HG03575 (cell line): ENCODE measurements around the gene CSF1R.

Experiments
- ATAC-seq: cut with Tn5 transposase; IDR thresholded peaks from one replicate; pipeline ENCODE4 v1.9.1; 2021; ENCODE audit not compliant: unreplicated experiment, insufficient number of reproducible peaks, low FRiP score; ENCODE audit errors: extremely low read depth

The CSF1R gene

GRCh38 chr5:150077060-150077459 is 9.3 kb downstream of the CSF1R start:
- no peak for ATAC-seq

- ATAC-seq, result no peak
Measured at GRCh38 chr5:150075806-150076205, 10.5 kb downstream of the CSF1R start.

GRCh38 chr5:150075233-150075632 is 11.1 kb downstream of the CSF1R start:
- ATAC-seq, result no peak

GRCh38 chr5:150073677-150074076 is 12.7 kb downstream of the CSF1R start:
- no peak for ATAC-seq

GRCh38 chr5:150073086-150073625 is 13.2 kb downstream of the CSF1R start:
- no peak for ATAC-seq

- ATAC-seq, result no peak
Measured at GRCh38 chr5:150070821-150071220, 15.5 kb downstream of the CSF1R start.

GRCh38 chr5:150069672-150070627 is 16.4 kb downstream of the CSF1R start:
- ATAC-seq, result no peak

- ATAC-seq, result no peak
Measured at GRCh38 chr5:150068961-150069645, 17.3 kb downstream of the CSF1R start.

- no peak for ATAC-seq
Measured at GRCh38 chr5:150068472-150068871, 17.9 kb downstream of the CSF1R start.

- ATAC-seq, result no peak
Measured at GRCh38 chr5:150068071-150068470, 18.3 kb downstream of the CSF1R start.

GRCh38 chr5:150067405-150067960 is 18.9 kb downstream of the CSF1R start:
- ATAC-seq, result no peak

- no peak for ATAC-seq
Measured at GRCh38 chr5:150066901-150067396, 19.4 kb downstream of the CSF1R start.

GRCh38 chr5:150066436-150066835 is 19.9 kb downstream of the CSF1R start:
- no peak for ATAC-seq

GRCh38 chr5:150065886-150066285 is 20.5 kb downstream of the CSF1R start:
- ATAC-seq, result no peak

GRCh38 chr5:150065346-150065745 is 21.0 kb downstream of the CSF1R start:
- ATAC-seq, result no peak

GRCh38 chr5:150064681-150065220 is 21.6 kb downstream of the CSF1R start:
- ATAC-seq, result no peak

GRCh38 chr5:150063638-150064037 is 22.7 kb downstream of the CSF1R start:
- ATAC-seq, result no peak

- no peak for ATAC-seq
Measured at GRCh38 chr5:150062216-150062922, 24.0 kb downstream of the CSF1R start.
